ENCODE results near the gene COPZ1. TPM values are rescaled to one million over a fixed set of nuclear protein-coding genes. Genes with fewer than 3 reads are reported as not detected.
"Not testable (repeated sequence)": the region's sequence is repeated elsewhere in the genome, so short reads cannot be mapped to it uniquely, and the experiment has no call there.

COPZ1 gene
- total RNA-seq, 1 donor from 2014 or later = 130 TPM

DNA sequence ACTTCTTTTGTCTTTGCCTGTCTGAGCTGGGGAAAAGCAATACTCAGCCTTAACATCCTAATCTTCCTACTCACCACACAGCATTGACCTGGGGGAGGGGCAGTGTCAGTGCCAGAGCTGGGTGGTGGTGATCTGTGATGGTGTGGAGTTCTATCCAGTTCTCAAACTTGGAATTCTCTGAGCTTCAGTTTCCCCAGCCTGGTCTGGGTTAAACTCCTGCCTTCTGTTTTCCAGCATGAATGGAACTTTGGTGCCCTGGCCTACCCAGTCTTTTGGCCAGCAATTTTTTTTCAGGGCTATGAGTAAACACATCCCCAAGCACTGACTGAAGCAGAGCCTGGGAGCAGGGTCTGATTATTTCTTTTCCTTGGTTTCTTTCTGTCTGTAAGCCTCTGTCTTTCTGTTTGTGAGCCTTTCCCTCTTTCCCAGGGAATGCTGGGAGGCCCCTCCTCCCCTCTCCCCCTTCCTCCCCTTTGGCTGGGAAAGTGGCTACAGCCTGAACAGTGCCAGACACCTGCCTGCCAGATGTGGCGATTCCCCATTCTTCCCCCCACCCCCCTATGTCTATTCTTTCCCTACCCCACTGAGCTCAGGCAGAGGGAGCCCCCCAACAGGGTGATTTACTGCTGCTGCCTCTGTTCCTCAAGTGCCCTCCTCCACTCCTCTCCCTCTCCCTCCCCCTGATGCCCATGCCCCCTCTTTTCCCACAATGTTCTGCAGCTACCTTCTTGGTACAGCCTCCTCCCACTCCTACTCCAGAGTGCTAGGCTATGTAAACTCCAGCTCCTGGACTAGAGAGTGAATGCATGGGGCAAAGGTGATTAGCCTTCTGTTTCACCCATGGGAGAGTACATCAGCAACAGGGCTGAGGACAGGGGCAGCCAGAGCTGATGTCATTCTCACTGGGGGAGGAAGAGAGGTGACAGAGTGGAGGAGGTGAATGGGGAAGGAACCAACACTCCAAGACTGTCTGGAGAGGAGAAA, 28.3 kb downstream of the COPZ1 start:
- DNase-seq (ENCODE audit: missing footprints) (no peak), ATAC-seq (peak; percentile 45)
- intact Hi-C loops (cut with DNase I) = no loop called here

GRCh38 chr12:54354271-54354670, 29.3 kb downstream of the COPZ1 start:
- ATAC-seq; DNase-seq (ENCODE audit: missing footprints); intact Hi-C loops (cut with DNase I): not testable (repeated sequence)

GRCh38 chr12:54355104-54355815, 30.3 kb downstream of the COPZ1 start:
- no peak for ATAC-seq
- intact Hi-C loops (cut with DNase I) = no loop called here
- DNase-seq (ENCODE audit: missing footprints) = no peak

- no peak for DNase-seq (ENCODE audit: missing footprints)
- ATAC-seq = no peak
- intact Hi-C loops (cut with DNase I) = no loop called here
These were observed 31.3 kb downstream of the COPZ1 start for GRCh38 chr12:54356228-54356627.

GRCh38 chr12:54356951-54357356, 32.0 kb downstream of the COPZ1 start:
- no peak for ATAC-seq

DNA sequence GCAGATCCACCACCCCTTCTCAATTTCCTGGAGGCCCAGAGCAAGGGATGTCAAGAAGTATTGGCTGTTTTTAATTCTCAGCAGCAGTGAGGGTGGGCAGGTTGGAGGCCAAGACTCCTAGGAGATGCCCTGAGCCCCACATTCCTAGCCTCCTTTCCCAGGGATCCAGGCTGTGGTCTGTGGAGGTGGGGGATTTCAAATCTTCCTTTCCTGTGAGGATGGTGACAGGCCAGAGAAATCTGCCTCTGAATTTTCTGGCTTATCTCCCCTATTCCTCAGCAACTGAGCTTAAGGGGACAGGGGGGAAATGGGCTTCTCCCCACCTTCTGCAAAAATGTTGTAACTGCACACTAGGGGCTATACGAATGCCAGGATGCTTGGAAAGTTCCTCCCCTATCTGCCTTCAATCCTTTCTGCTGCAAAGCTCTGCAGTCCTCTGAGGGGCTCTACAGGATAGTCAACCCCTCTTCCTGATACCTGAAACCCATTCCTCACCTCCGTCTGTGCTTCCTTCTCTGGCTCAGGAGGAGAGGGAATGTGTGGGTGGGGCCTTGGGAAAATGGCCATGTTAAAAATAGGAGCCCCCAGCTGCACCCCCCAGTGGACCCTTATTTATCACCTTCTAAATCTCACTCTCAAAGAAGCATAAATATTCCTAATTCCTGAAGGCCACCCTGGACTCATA, 32.7 kb downstream of the COPZ1 start:
- ATAC-seq (no peak), DNase-seq (ENCODE audit: missing footprints) (no peak)
- intact Hi-C loops (cut with DNase I) = loop anchor here (2.0 kb wide), 1 partner anchor 19 kb away; no protein-coding TSS in a partner anchor

More at GRCh38 chr12:54356951-54357356, 32.0 kb downstream of the COPZ1 start:
- no peak for DNase-seq (ENCODE audit: missing footprints)
- intact Hi-C loops (cut with DNase I) = no loop called here

DNA sequence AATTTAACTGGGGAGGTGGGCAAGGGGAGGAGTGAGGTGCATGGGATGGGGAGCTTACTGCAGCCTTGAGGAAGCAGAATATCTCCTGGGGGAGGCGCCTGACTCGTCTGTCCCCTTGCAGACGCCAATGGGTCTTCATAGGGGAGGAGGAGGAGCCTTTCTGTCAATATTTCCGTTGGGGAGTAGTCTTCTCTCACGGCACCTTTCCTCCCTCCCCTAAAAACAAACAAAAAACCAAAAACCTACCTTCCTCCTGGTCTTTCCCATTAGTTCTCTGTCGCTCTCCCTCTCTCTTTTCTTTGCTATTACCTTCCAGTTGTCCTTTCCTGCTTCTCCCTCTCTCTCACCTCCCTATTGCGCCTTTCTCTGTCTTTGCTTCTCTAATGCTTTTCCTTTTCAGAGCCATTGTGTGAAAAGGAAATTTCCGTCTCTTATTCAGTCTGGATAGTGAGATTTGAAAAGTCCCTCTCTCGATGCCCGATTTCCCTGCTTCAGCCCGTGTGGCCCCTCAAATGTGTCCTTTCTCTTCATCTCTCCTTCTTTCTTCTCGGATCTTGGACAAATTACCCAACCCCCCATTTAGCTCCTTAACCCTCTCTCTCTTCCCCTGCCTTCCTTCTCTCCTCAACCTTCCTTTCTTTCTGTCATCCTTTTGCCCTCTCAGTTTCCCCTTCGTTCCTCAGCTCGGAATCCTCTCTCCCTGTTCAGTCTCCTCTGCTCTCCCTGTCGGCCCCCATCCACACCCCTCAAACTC, 33.4 kb downstream of the COPZ1 start:
- no peak for DNase-seq (ENCODE audit: missing footprints)
- ATAC-seq = no peak
- intact Hi-C loops (cut with DNase I) = loop anchor here (2.0 kb wide), 1 partner anchor 20 kb away; no protein-coding TSS in a partner anchor

- ATAC-seq (peak; percentile 99), DNase-seq (ENCODE audit: missing footprints) (peak; percentile 97)
- intact Hi-C loops (cut with DNase I) = loop anchor here (1.0 to 2.0 kb wide), 2 partner anchors 20 to 139 kb away; no protein-coding TSS in a partner anchor
These were observed 34.2 kb downstream of the COPZ1 start for GRCh38 chr12:54358945-54359761.

DNA sequence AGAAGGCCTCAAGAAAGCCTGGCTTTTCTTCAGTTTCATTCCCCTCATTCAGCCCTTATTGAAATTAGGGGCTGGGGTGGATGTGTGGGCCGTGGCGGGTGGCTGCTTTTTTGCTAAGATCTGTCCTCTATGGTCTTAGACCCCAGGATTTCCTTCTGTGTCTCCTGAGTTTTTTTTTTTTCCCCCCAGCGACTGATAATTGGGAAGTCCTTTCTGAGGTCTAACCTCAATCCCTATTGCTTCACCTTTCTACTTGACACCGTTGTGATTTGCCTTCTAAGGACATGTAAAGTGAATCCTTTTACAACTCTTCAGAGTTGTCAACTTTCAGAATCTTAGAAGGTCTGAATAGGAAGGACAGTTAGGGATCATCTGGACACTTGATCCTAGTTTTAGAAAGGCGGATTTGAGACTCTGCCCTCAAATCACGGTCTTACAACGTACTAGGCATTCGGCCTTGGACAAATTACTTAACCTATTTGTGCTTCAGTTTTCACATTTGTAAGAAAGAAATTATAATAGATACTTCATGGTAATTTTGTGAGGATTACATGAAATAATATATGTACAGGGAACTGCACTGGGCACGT, 34.9 kb downstream of the COPZ1 start:
- DNase-seq (ENCODE audit: missing footprints) = no peak
- no peak for ATAC-seq
- intact Hi-C loops (cut with DNase I) = loop anchor here (1.0 to 10.0 kb wide), 4 partner anchors 21 to 355 kb away; partner anchors contain the start of genes HOXC8 and HOXC9

DNA sequence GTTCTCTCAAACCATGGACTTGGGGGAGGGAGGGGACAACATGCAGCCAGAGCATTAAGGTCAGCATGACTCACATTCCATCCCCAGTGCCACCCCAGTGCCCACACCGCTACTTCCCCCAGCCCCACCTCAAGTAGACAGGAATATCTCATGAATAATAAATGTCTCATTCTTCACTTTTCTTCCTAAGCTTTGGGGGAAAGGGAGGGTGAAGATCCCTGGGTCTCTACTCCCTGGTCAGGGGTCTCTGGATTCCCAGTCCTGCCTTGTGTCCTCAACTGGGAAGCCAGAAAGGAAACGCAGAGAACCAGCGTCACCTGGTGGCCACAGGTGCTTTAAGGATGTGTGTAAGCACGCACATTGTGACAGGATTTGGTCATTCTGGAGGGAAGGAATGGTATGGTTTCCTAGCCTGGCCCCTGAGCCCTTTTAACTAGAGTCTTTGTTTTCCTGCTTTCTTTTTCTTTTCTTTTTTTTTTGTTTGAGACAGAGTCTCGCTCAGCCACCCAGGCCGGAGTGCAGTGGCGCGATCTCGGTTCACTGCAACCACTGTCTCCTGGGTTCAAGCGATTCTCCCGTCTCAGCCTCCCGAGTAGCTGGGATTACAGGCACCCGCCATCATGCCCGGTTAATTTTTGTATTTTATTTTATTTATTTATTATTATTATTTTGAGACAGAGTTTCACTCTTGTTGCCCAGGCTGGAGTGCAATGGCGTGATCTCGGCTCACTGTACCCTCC, 36.0 kb downstream of the COPZ1 start:
- ATAC-seq (no peak), DNase-seq (ENCODE audit: missing footprints) (peak; percentile 86)
- intact Hi-C loops (cut with DNase I) = loop anchor here (2.0 to 10.0 kb wide), 2 partner anchors 66 to 356 kb away; partner anchors contain the start of genes HOXC8 and HOXC9

DNA sequence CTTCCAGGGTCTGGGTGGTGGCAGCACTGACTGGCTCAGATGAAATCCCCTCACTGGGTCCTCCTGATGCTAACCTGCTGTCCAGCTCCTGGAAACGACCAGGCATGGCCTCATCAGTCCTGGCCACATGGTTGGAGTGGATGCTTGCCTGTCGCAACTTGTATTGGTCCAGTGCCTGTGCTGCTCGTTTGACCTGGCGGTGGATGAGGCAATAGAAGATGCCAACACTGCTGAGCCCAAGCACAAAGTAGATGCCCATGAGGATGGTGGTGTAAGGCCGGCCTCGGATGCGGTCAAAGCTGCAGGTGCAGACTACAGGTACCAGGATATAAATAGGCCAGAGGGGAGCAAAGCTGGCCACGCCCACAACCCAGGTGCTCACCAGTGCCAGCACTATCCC, 38.1 kb downstream of the COPZ1 start:
- ATAC-seq (no peak), DNase-seq (ENCODE audit: missing footprints) (no peak)
- intact Hi-C loops (cut with DNase I) = loop anchor here (10.0 kb wide), 1 partner anchor 358 kb away; the partner anchor contains the start of genes HOXC8 and HOXC9

GRCh38 chr12:54363618-54364017, 38.7 kb downstream of the COPZ1 start:
- ATAC-seq = no peak
- intact Hi-C loops (cut with DNase I) = loop anchor here (10.0 kb wide), 1 partner anchor 359 kb away; the partner anchor contains the start of genes HOXC8 and HOXC9

DNA sequence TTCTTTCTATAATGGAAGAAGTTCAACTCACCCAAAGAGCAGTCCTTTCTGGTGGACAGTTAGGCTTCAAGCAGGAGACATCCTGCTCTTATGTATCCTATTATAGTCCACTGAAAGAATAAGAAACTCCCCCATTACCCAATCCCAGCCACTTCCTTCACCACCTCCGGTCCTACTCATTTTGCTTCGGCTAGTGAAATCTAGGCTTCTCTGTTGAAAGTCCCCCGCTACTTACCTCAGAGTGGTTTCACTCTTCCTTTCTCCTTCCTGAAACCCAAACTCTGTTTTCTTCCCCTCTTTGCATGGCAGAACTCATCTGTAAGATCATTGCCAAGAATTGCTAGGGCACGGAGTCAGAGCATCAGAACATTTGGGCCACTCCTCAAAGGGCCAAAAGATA, 39.5 kb downstream of the COPZ1 start, which contains the start of gene GPR84:
Gene GPR84, minus strand, starts transcription at position 74 of the 400 bp plus-strand sequence. CDS start 635 bp downstream, outside the sequence.
- intact Hi-C loops (cut with DNase I) = loop anchor here (10.0 kb wide), 1 partner anchor 360 kb away; the partner anchor contains the start of genes HOXC8 and HOXC9
- ATAC-seq = no peak

More at GRCh38 chr12:54363618-54364017, 38.7 kb downstream of the COPZ1 start:
- DNase-seq (ENCODE audit: missing footprints) = no peak

DNA sequence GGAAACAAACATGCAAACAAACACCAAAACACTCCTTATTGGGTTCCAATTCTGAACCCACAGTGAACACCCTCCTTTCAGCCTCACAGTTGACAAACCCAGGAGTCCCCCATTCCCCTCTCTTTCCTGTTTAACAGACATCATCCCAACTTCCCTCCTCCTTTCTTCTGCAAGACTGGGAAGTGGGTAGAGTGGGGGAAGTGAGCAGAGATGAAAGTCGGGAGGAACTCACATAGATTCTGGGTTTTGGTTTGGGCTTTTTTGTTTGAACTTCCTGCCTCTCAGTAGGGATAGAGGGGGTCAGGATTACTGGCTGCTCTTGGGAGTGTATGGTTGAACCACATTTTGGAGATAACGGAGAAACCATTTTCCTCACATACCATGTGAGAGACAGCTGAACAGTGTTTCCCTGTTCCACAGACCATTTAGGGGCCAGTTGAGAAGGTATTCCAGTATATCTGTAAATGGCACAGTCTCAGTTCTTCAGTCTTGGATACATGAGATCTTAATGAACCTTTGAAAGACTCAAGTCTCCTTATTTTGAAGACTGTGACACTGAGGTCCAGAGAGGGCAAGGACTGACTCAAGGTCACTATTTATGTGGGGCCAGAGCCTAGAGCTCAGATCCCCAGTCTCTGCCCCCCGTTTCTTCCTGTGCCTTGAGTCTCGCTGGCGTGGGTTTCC, 43.2 kb downstream of the COPZ1 start:
- DNase-seq (ENCODE audit: missing footprints) = no peak
- no peak for ATAC-seq
- intact Hi-C loops (cut with DNase I) = loop anchor here (1.0 to 10.0 kb wide), 3 partner anchors 11 to 363 kb away; partner anchors contain the start of genes CBX5, HNRNPA1, HOXC8 and HOXC9

More for the DNA sequence above, 39.5 kb downstream of the COPZ1 start, which contains the start of gene GPR84:
- no peak for DNase-seq (ENCODE audit: missing footprints)

All from Right ventricle myocardium inferior (tissue), 1 donor.